Right ventricle myocardium inferior (tissue), 1 donor: ENCODE data around the gene SDCBP2. TPM values are rescaled to one million over a fixed set of nuclear protein-coding genes. Genes with fewer than 3 reads are reported as not detected.

Experiments
- ATAC-seq: fragments of 200-7000 bp; cut with Tn5 transposase; one replicate; pipeline ENCODE4 v1.9.1; 2020; ENCODE audit warnings: mild to moderate bottlenecking, moderate library complexity
- DNase-seq: peaks from one replicate; pipeline ENCODE4 v3.0.0; 2021; ENCODE audit errors: missing footprints
- intact Hi-C: fragments of 100-400 bp; cut with DNase I; formaldehyde crosslinking; loops from one replicate; pipeline ENCODE4 v1.11.0; 2022
- total RNA-seq: library from RNA; stranded (reverse); fragmentation: NEBNext Ultra II Directional; extraction: Animal tissue kit (Norgen Biotek cat#: 25700); gene quantifications from one replicate; pipeline ENCODE4 v1.2.1, GENCODE V29; 2021
- donor health status: DM: no; HTN: yes; CAD: no; lungs with severe emphysema.

SDCBP2 gene
- total RNA-seq, 1 donor from 2014 or later = 1.2 TPM

DNA sequence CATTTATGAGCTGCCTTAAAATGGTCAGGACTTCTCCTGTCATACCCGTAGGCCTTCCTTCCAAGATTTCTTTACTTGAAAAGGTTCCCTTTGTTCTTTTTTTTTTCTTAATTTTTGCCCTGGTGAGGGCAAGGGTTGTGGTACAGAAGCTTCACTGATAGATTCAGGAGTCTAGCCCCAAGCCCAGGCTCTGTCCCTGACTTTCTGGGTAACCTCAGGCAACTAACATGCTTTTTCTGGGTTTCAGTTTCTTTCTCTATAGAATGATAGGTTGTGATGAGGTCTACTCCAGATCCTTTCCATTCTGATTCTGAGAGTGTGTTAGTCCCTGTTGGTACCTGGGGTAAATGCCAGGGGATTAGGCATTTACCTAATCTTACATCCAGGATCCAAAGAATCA lies 41.6 kb downstream of the SDCBP2 start:
- DNase-seq = no peak
- intact Hi-C loops = no loop called here
- ATAC-seq = no peak

- ATAC-seq = no peak
- DNase-seq = no peak
- intact Hi-C loops = no loop called here
Measured at GRCh38 chr20:1286267-1287024, 42.5 kb downstream of the SDCBP2 start.

DNA sequence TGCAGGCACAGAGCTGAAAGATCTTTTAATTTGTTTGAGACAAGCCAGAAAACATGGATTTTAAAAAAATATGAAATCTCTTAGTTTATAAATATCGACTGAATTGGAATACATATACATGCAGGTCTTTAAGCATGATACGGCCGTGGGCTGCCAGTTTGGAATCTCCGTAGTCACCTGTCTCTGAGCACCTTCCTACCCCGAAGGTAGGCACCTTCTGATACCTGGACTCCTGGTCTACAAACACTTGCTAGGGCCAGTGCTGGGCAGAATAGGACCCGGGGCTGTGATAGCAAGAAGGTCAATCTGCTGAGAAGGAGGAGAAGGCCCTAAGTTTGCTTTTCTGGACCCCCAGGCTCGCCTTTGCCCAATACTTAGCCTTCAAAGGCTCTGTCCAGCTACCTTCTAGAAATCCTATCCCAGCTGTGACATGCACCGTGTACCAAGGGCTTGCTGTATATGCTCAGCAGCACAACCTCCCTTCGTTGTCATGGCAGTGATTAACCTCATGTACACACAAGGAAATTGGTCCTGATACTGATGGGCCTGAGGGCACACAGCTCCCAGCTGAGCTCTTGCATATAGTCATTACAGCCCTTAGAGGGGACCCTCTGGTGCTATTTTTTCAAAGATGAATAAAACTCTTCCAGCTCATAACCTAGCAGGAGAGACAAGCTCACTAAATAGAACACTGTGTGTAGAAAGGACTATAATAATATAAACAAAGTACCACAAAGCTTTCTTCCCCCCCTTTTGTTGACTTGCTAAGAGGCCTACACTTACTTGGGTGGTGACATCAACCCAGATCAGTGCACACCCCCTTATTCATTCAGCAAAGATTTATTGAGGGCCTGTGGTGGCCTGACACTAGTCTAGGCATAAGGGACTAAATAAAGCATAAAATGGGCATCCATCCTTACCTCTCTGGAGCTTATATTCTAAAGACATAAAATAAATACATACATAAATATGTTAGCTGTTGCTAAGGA lies 45.1 kb downstream of the SDCBP2 start:
- no peak for ATAC-seq
- intact Hi-C loops = no loop called here
- DNase-seq = no peak

GRCh38 chr20:1282966-1283365 lies 46.0 kb downstream of the SDCBP2 start:
- no peak for ATAC-seq
- intact Hi-C loops = no loop called here
- no peak for DNase-seq

DNA sequence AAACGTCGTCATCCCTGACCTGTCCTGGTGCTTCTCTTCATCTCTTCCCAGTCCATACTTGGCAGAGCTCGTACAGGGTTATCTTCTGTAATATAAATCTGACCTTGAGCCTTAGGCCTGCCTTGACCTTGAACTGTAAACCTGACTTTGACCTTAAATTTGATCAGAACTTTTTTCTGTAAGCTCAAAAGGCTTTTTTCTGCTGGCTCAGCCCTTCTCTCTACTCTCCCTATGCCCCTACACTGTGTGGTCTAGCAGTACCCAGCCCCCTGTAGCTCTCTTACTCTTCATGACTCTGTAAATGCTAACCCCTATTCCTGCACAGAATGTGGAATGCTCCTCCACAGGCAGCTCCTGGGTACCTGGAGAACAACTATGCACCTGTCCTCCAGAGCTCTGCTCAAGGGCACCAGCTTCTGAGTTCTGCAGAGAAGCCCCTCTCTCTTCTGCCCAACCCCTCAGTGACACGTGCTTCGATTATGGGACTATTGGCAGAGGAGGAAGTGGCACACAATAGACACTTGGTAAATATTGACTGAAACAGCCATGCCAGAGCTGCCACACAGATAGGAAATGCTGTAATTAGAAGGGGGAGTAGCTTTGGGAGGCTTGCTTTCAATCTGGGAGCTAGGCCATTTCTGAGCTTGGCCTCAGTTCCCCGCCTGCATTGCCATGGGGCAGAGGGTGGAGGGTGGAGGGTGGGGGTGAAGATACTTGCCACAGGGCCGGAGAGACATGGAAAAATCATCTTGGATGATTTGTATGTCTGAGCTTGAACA lies 47.5 kb downstream of the SDCBP2 start:
- intact Hi-C loops = no loop called here
- DNase-seq (no peak), ATAC-seq (peak; percentile 43)

GRCh38 chr20:1280195-1281102 lies 48.5 kb downstream of the SDCBP2 start:
- ATAC-seq (peak; percentile 45), DNase-seq (no peak)
- intact Hi-C loops = no loop called here

GRCh38 chr20:1278993-1279392 lies 49.9 kb downstream of the SDCBP2 start:
- DNase-seq (no peak), ATAC-seq (no peak)
- intact Hi-C loops = no loop called here

- DNase-seq (no peak), ATAC-seq (no peak)
- intact Hi-C loops = no loop called here
Measured at GRCh38 chr20:1277529-1278322, 51.2 kb downstream of the SDCBP2 start.

DNA sequence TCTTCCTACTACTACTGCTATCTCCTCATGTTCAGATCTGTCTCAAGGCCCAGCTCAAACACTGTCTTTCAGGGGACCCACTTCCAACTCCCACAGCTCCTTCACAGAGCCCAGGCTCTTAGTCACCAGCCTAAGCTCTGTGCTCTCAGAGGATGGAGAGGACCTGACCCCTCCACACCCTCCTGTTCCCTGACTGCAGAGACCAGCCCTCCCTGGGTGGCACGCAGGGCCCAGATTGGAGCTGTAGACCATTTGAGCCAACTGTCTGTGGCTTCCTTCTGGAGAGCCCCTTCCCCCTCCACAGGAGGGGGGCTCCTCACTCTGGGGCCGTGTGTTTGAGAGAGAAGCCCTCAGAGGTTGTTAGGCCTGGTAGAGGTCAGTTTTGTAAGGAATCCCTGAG lies 53.0 kb downstream of the SDCBP2 start:
- DNase-seq = no peak
- ATAC-seq = no peak
- intact Hi-C loops = no loop called here

DNA sequence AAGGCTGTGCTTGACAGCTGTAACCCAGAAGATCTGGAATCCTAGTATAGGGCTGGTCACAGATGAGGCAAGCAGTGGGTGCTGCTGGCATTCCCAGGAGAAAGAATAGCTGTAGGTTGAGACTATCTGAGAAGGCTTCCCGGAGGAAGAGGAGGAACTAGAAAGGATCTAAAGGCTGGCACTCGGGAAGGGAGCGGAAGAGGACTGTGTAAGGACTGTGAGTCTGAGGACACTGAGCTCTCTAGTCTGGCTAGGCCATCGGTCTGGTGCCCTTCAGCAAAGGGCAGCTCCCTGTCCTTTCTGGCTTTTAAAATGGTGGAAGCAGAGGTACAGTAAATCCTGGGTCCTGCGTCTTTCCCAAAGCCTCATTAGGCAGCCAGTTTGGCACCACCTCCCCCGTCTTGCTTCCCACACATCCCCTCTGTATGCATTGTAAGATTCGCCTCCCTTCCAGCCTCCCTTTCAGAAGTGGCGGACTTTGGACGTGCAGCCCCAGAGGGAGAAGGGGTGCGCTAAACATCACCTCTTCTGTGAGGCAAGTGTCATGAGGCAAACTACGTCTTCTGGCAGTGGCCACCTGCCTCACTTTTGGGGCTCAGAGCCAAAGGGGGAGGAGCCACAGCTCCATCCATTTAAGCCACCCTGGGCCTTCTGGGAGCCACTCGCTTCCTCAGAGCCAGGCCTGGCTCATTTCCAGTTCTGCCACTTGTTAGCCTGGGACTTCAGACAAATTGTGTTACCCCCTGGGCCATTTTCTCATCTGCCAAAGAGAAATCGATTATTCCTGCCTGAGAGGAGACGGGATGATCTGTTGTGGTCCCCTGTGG lies 54.2 kb downstream of the SDCBP2 start:
- DNase-seq = no peak
- intact Hi-C loops = no loop called here

GRCh38 chr20:1273366-1273765 lies 55.6 kb downstream of the SDCBP2 start:
- no peak for DNase-seq
- intact Hi-C loops = no loop called here
- no peak for ATAC-seq

More for the DNA sequence above, 54.2 kb downstream of the SDCBP2 start:
- peak; percentile 38 for ATAC-seq

DNA sequence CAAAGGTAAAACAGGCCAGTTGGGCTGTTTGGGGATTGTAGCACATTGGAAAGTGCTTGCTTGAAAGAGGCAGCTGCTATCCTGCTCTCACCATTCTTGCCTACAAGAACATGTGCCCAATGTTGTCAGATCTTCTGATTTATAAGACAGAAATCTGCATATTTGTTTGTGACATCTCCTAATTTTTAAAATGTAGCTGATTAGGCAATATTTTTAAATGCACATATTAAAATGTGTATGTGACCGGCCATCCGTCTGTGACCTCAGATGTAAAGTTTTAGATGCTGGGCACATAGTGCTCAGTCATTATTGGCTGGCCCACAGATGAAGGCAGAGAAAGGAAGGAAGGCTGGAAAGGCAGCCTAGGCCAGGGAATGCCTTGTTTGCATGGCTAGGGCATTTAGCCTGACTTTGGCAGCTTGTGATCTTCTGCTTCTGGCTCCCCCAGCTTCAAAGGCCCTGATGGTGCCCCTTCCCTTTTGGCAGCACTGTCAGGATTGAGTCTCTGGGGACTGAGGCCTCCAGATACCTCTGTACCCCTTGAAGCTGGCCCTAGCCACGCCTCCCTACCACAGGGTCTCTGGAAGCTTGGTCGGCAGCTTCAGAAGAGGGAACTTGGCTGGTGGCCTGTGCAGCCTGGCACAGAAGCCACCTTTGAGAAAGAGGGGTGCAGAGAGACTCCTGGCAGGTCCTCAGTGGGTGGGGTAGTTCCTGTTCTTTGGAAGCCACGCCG lies 56.4 kb downstream of the SDCBP2 start:
- no peak for ATAC-seq
- no peak for DNase-seq
- intact Hi-C loops = no loop called here

DNA sequence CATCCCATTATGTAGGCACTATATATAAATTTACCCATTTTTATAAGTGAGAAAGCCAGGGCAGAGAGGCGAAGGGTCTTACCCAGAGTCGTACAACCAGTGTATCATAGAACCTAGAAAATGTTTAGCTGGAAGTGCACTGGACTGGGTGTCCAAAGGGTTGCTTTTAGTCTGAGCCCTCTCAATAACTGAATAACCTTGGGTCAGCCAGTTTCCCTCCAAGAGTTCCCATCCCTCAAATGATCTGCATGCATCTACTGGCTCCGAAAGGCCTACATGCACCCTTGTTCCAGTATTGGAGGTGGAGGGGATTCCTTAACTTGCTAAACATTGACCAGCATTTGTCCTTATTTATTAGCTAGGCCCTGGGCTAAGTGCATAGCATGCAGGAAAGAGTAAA lies 59.1 kb downstream of the SDCBP2 start:
- intact Hi-C loops = no loop called here
- no peak for ATAC-seq
- DNase-seq = no peak

DNA sequence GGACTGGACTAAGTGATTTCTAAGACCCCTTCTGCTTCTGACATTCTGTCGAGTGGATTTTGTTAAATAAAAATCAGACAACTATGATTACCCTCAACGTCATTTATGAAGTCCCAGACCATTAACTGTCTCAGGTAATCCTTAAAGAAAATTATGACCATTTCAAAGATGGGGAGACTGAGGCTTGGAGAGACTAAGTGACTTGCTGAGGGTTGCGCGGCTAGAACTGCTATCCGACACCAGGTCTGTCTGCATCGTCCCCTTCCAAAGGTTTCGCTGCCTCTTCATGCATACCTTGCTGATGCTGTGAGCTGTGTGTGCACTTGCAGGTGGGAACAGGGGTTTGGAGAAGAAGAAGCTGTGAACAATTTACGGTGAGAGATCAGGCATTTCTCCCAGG lies 59.7 kb downstream of the SDCBP2 start:
- ATAC-seq (no peak), DNase-seq (no peak)
- intact Hi-C loops = no loop called here

- intact Hi-C loops = no loop called here
- no peak for DNase-seq
- ATAC-seq = no peak
Measured at GRCh38 chr20:1267809-1268374, 61.0 kb downstream of the SDCBP2 start.

DNA sequence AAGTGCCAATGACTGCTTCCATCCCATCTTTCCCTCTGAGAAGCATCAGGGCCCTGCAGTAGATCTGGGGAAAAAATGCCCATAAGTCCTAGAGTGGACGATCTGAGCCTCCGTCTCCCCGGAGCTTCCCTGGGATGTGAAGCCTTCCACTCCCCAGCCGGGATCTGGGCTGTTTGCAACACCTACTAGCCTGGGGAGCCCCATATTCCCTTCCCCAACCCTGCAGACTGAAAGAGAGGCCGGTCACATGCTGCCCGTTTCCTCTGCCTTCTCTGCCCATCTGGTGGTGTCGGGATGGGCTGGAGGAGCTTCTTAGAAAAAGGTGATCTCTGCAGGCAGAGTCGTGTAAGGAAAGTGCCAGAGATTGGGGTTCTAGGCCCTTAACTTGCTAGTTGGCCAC lies 61.8 kb downstream of the SDCBP2 start:
- no peak for ATAC-seq
- intact Hi-C loops = no loop called here
- no peak for DNase-seq
